Measurements from ENCODE around the gene COPG2. TPM values are rescaled to one million over a fixed set of nuclear protein-coding genes. Genes with fewer than 3 reads are reported as not detected.

The COPG2 gene
- total RNA-seq, 1 experiment from 2014 or later, result 50.9 TPM

DNA sequence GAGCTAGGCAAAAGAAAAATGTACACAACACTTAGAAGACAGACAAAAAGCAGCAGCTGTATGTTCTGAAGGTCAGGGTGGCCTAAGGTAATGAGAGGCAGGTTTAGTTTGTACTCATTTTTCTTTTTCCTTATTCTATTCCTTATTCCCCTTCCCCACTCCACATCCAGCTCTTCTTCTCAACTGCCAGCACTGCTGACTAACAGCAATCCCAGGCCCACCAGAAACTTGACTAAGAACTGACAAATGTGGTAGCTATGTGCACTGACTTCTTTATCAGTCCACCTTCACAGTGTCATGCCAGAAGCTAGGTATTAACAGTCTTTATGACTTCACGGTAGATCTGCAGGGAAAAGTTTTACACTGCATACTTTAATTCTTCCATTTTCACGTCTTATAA, 6.1 kb downstream of the COPG2 start:
- no peak for DNase-seq (ENCODE audit: low spot score)
- H3K27me3 Mint-ChIP-seq (ENCODE audit: low read depth), result no peaks in the 10 kb centered on the region
- H3K27ac Mint-ChIP-seq, result no peak overlapping the region
- CTCF ChIA-PET, result no interaction called here
- no peak for ATAC-seq
- peaks cover 32% of the 10 kb centered on the region for H3K36me3 Mint-ChIP-seq
- peaks cover 4% of the 10 kb centered on the region for H3K4me1 Mint-ChIP-seq
- no peak overlapping the region for H3K4me3 Mint-ChIP-seq
- no peak for TF ChIP-seq ZBTB21 (CRISPR knock-in tag; IDR thresholded peaks at IDR 0.05; ENCODE audit: borderline replicate concordance)
- TF ChIP-seq CBFB (CRISPR knock-in tag; IDR thresholded peaks at IDR 0.05; ENCODE audit: low read depth), result no peak
- TF ChIP-seq, protein P1, sequence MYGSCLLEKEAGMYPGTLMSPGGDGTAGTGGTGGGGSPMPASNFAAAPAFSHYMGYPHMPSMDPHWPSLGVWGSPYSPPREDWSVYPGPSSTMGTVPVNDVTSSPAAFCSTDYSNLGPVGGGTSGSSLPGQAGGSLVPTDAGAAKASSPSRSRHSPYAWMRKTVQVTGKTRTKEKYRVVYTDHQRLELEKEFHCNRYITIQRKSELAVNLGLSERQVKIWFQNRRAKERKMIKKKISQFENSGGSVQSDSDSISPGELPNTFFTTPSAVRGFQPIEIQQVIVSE (CRISPR knock-in tag; IDR thresholded peaks at IDR 0.05; ENCODE audit: borderline replicate concordance), result no peak
- no peak for TF ChIP-seq ZNF416 (CRISPR knock-in tag; IDR thresholded peaks at IDR 0.05)
- no peak for TF ChIP-seq EMX1 (CRISPR knock-in tag; IDR thresholded peaks at IDR 0.05)
- POLR2A ChIA-PET, result no interaction called here
- H3K9me3 Mint-ChIP-seq, result no peaks in the 10 kb centered on the region

DNA sequence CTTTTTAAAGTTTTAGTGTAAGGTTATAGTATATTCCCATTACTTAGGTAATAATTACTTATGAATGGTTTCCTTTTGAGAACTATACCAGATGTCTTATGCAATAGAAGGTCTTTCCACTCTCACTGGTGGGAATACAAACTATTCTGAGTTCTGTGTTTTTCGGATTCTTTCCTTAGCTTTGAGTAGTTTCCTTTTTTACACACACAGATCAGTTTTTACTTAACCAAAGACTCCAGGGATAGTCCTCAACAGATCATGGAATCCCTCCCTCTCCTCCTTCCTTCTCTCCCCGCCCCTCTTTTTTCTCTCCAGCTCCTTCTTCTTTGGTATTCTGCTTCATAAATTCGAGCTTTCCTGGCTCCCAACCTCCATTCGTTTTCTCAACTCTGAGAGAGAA, 13.3 kb downstream of the COPG2 start:
- DNase-seq (ENCODE audit: low spot score) (no peak), ATAC-seq (no peak)
- TF ChIP-seq, protein P2, sequence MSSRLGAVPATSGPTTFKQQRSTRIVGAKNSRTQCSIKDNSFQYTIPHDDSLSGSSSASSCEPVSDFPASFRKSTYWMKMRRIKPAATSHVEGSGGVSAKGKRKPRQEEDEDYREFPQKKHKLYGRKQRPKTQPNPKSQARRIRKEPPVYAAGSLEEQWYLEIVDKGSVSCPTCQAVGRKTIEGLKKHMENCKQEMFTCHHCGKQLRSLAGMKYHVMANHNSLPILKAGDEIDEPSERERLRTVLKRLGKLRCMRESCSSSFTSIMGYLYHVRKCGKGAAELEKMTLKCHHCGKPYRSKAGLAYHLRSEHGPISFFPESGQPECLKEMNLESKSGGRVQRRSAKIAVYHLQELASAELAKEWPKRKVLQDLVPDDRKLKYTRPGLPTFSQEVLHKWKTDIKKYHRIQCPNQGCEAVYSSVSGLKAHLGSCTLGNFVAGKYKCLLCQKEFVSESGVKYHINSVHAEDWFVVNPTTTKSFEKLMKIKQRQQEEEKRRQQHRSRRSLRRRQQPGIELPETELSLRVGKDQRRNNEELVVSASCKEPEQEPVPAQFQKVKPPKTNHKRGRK (CRISPR knock-in tag; IDR thresholded peaks at IDR 0.05; ENCODE audit: borderline replicate concordance), result no peak
- no peak for TF ChIP-seq SMAD3 (CRISPR knock-in tag; IDR thresholded peaks at IDR 0.05; ENCODE audit: borderline replicate concordance)
- TF ChIP-seq, protein P3, sequence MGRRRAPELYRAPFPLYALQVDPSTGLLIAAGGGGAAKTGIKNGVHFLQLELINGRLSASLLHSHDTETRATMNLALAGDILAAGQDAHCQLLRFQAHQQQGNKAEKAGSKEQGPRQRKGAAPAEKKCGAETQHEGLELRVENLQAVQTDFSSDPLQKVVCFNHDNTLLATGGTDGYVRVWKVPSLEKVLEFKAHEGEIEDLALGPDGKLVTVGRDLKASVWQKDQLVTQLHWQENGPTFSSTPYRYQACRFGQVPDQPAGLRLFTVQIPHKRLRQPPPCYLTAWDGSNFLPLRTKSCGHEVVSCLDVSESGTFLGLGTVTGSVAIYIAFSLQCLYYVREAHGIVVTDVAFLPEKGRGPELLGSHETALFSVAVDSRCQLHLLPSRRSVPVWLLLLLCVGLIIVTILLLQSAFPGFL (CRISPR knock-in tag; IDR thresholded peaks at IDR 0.05; ENCODE audit: borderline replicate concordance), result no peak
- TF ChIP-seq, protein P4, sequence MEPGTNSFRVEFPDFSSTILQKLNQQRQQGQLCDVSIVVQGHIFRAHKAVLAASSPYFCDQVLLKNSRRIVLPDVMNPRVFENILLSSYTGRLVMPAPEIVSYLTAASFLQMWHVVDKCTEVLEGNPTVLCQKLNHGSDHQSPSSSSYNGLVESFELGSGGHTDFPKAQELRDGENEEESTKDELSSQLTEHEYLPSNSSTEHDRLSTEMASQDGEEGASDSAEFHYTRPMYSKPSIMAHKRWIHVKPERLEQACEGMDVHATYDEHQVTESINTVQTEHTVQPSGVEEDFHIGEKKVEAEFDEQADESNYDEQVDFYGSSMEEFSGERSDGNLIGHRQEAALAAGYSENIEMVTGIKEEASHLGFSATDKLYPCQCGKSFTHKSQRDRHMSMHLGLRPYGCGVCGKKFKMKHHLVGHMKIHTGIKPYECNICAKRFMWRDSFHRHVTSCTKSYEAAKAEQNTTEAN (CRISPR knock-in tag; IDR thresholded peaks at IDR 0.05), result no peak
- TF ChIP-seq, protein P5, sequence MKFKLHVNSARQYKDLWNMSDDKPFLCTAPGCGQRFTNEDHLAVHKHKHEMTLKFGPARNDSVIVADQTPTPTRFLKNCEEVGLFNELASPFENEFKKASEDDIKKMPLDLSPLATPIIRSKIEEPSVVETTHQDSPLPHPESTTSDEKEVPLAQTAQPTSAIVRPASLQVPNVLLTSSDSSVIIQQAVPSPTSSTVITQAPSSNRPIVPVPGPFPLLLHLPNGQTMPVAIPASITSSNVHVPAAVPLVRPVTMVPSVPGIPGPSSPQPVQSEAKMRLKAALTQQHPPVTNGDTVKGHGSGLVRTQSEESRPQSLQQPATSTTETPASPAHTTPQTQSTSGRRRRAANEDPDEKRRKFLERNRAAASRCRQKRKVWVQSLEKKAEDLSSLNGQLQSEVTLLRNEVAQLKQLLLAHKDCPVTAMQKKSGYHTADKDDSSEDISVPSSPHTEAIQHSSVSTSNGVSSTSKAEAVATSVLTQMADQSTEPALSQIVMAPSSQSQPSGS (CRISPR knock-in tag; IDR thresholded peaks at IDR 0.05; ENCODE audit: borderline replicate concordance, low read depth), result no peak
- no peak for TF ChIP-seq ATF1 (CRISPR knock-in tag; IDR thresholded peaks at IDR 0.05)
- TF ChIP-seq ZNF416 (CRISPR knock-in tag; IDR thresholded peaks at IDR 0.05), result no peak
- no peak for TF ChIP-seq ELF4 (CRISPR knock-in tag; IDR thresholded peaks at IDR 0.05; ENCODE audit: low read depth)
- TF ChIP-seq NR3C1 (CRISPR knock-in tag; conservative IDR thresholded peaks at IDR 0.05; ENCODE audit: low read depth), result no peak
- TF ChIP-seq, protein P1 (CRISPR knock-in tag; IDR thresholded peaks at IDR 0.05; ENCODE audit: borderline replicate concordance), result no peak
- TF ChIP-seq ZNF121 (CRISPR knock-in tag; IDR thresholded peaks at IDR 0.05), result no peak
- TF ChIP-seq, protein P6, sequence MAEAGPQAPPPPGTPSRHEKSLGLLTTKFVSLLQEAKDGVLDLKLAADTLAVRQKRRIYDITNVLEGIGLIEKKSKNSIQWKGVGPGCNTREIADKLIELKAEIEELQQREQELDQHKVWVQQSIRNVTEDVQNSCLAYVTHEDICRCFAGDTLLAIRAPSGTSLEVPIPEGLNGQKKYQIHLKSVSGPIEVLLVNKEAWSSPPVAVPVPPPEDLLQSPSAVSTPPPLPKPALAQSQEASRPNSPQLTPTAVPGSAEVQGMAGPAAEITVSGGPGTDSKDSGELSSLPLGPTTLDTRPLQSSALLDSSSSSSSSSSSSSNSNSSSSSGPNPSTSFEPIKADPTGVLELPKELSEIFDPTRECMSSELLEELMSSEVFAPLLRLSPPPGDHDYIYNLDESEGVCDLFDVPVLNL (CRISPR knock-in tag; IDR thresholded peaks at IDR 0.05; ENCODE audit: borderline replicate concordance, low read depth), result no peak
- no peak for TF ChIP-seq ZNF423 (CRISPR knock-in tag; IDR thresholded peaks at IDR 0.05)
- TF ChIP-seq ZNF138 (CRISPR knock-in tag; conservative IDR thresholded peaks at IDR 0.05), result no peak
- no peak for TF ChIP-seq RORB (CRISPR knock-in tag; IDR thresholded peaks at IDR 0.05)
- TF ChIP-seq, protein P7, sequence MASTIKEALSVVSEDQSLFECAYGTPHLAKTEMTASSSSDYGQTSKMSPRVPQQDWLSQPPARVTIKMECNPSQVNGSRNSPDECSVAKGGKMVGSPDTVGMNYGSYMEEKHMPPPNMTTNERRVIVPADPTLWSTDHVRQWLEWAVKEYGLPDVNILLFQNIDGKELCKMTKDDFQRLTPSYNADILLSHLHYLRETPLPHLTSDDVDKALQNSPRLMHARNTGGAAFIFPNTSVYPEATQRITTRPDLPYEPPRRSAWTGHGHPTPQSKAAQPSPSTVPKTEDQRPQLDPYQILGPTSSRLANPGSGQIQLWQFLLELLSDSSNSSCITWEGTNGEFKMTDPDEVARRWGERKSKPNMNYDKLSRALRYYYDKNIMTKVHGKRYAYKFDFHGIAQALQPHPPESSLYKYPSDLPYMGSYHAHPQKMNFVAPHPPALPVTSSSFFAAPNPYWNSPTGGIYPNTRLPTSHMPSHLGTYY (CRISPR knock-in tag; IDR thresholded peaks at IDR 0.05), result no peak
- TF ChIP-seq HMGA2 (CRISPR knock-in tag; IDR thresholded peaks at IDR 0.05), result no peak
- TF ChIP-seq, protein P8, sequence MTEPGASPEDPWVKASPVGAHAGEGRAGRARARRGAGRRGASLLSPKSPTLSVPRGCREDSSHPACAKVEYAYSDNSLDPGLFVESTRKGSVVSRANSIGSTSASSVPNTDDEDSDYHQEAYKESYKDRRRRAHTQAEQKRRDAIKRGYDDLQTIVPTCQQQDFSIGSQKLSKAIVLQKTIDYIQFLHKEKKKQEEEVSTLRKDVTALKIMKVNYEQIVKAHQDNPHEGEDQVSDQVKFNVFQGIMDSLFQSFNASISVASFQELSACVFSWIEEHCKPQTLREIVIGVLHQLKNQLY (CRISPR knock-in tag; IDR thresholded peaks at IDR 0.05), result no peak
- H3K4me1 Mint-ChIP-seq, result no peaks in the 10 kb centered on the region
- CTCF ChIA-PET, result no interaction called here
- POLR2A ChIA-PET, result no interaction called here
- no peaks in the 10 kb centered on the region for H3K9me3 Mint-ChIP-seq
- H3K4me3 Mint-ChIP-seq, result no peak overlapping the region
- H3K27ac Mint-ChIP-seq, result no peak overlapping the region
- peaks cover 9% of the 10 kb centered on the region for H3K36me3 Mint-ChIP-seq
- H3K27me3 Mint-ChIP-seq (ENCODE audit: low read depth), result no peaks in the 10 kb centered on the region
